Measurements from ENCODE around the gene RAB31.

The RAB31 gene

GRCh38 chr18:9684881-9685614, 23.1 kb upstream of the RAB31 start:
- Histone ChIP-seq H3K9me3 (ENCODE audit: insufficient read depth, low read length, severe bottlenecking) (no peaks in the 10 kb centered on the region), H3K4me1 (ENCODE audit: insufficient read depth, low read length) (peaks cover 26% of the 10 kb centered on the region), H2AFZ (ENCODE audit: low read depth, low read length) (peak overlapping the region; percentile 71), H3K27me3 (ENCODE audit: insufficient read depth, low read length, poor library complexity) (no peaks in the 10 kb centered on the region), H3K27ac (ENCODE audit: low read length) (peak overlapping the region; percentile 64), H3K79me2 (ENCODE audit: insufficient read depth, low read length) (no peaks in the 10 kb centered on the region), H3K4me2 (ENCODE audit: insufficient read depth, low read length) (peak overlapping the region; percentile 56), H3K4me3 (ENCODE audit: low read depth in 1 of 2, low read length in 2 of 2) (peak overlapping the region in 1 of 2 experiments; percentile 2; a peak in 2 of 4 replicates), H4K20me1 (ENCODE audit: insufficient read depth, low read length) (no peaks in the 10 kb centered on the region), H3K9ac (ENCODE audit: low read depth, low read length) (peak overlapping the region; percentile 1; the same call in 1 of the 2 replicates), H3K36me3 (ENCODE audit: insufficient read depth, low read length) (no peaks in the 10 kb centered on the region)
- TF ChIP-seq EZH2 (IDR thresholded peaks at IDR 0.05; ENCODE audit: borderline replicate concordance, low read depth, low read length, severe bottlenecking): no peak
- no peak for TF ChIP-seq CTCF (IDR thresholded peaks at IDR 0.05; ENCODE audit: borderline replicate concordance, extremely low read depth, low read length, poor library complexity, severe bottlenecking)
- ATAC-seq (ENCODE audit: insufficient read depth, low read depth): peak; percentile 84
- peak; percentile 47 for DNase-seq

GRCh38 chr18:9685615-9685890, 22.5 kb upstream of the RAB31 start:
- peak overlapping the region; percentile 1; the same call in 1 of the 2 replicates for H3K9ac ChIP-seq (ENCODE audit: low read depth, low read length)
- no peaks in the 10 kb centered on the region for H4K20me1 ChIP-seq (ENCODE audit: insufficient read depth, low read length)
- no peak overlapping the region for H3K4me3 ChIP-seq (ENCODE audit: low read depth in 1 of 2, low read length in 2 of 2)
- peaks cover 26% of the 10 kb centered on the region for H3K4me1 ChIP-seq (ENCODE audit: insufficient read depth, low read length)
- no peaks in the 10 kb centered on the region for H3K9me3 ChIP-seq (ENCODE audit: insufficient read depth, low read length, severe bottlenecking)
- DNase-seq (no peak), ATAC-seq (ENCODE audit: insufficient read depth, low read depth) (no peak)
- H3K27me3 ChIP-seq (ENCODE audit: insufficient read depth, low read length, poor library complexity): no peaks in the 10 kb centered on the region
- no peaks in the 10 kb centered on the region for H3K36me3 ChIP-seq (ENCODE audit: insufficient read depth, low read length)
- H2AFZ ChIP-seq (ENCODE audit: low read depth, low read length): peak overlapping the region; percentile 71
- TF ChIP-seq CTCF (IDR thresholded peaks at IDR 0.05; ENCODE audit: borderline replicate concordance, extremely low read depth, low read length, poor library complexity, severe bottlenecking): no peak
- H3K4me2 ChIP-seq (ENCODE audit: insufficient read depth, low read length): peak overlapping the region; percentile 56
- no peaks in the 10 kb centered on the region for H3K79me2 ChIP-seq (ENCODE audit: insufficient read depth, low read length)
- H3K27ac ChIP-seq (ENCODE audit: low read length): peak overlapping the region; percentile 64

GRCh38 chr18:9688036-9688741, 19.9 kb upstream of the RAB31 start:
- H3K79me2 ChIP-seq (ENCODE audit: insufficient read depth, low read length): no peaks in the 10 kb centered on the region
- no peaks in the 10 kb centered on the region for H3K27me3 ChIP-seq (ENCODE audit: insufficient read depth, low read length, poor library complexity)
- ATAC-seq (ENCODE audit: insufficient read depth, low read depth): no peak
- peaks cover 26% of the 10 kb centered on the region for H3K4me1 ChIP-seq (ENCODE audit: insufficient read depth, low read length)
- no peaks in the 10 kb centered on the region for H3K9me3 ChIP-seq (ENCODE audit: insufficient read depth, low read length, severe bottlenecking)
- no peaks in the 10 kb centered on the region for H3K36me3 ChIP-seq (ENCODE audit: insufficient read depth, low read length)
- no peaks in the 10 kb centered on the region for H4K20me1 ChIP-seq (ENCODE audit: insufficient read depth, low read length)
- no peak overlapping the region for H3K4me3 ChIP-seq (ENCODE audit: low read depth in 1 of 2, low read length in 2 of 2)
- H3K4me2 ChIP-seq (ENCODE audit: insufficient read depth, low read length): no peak overlapping the region
- TF ChIP-seq EZH2 (IDR thresholded peaks at IDR 0.05; ENCODE audit: borderline replicate concordance, low read depth, low read length, severe bottlenecking) (no peak), CTCF (IDR thresholded peaks at IDR 0.05; ENCODE audit: borderline replicate concordance, extremely low read depth, low read length, poor library complexity, severe bottlenecking) (no peak)
- no peak overlapping the region for H3K27ac ChIP-seq (ENCODE audit: low read length)
- H2AFZ ChIP-seq (ENCODE audit: low read depth, low read length): no peak overlapping the region
- no peak overlapping the region for H3K9ac ChIP-seq (ENCODE audit: low read depth, low read length)
- no peak for DNase-seq

Data from DND-41 (cell line).